Inferior parietal cortex (tissue), 1 donor: ENCODE data around the gene OR51S1.
"Not testable (repeated sequence)": the region's sequence is repeated elsewhere in the genome, so short reads cannot be mapped to it uniquely, and the experiment has no call there.

ENCODE experiments used
- DNase-seq: peaks from one replicate; pipeline ENCODE4 v3.0.0-alpha.2; 2016; ENCODE audit errors: extremely low spot score

The OR51S1 gene, protein sequence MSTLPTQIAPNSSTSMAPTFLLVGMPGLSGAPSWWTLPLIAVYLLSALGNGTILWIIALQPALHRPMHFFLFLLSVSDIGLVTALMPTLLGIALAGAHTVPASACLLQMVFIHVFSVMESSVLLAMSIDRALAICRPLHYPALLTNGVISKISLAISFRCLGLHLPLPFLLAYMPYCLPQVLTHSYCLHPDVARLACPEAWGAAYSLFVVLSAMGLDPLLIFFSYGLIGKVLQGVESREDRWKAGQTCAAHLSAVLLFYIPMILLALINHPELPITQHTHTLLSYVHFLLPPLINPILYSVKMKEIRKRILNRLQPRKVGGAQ

DNA sequence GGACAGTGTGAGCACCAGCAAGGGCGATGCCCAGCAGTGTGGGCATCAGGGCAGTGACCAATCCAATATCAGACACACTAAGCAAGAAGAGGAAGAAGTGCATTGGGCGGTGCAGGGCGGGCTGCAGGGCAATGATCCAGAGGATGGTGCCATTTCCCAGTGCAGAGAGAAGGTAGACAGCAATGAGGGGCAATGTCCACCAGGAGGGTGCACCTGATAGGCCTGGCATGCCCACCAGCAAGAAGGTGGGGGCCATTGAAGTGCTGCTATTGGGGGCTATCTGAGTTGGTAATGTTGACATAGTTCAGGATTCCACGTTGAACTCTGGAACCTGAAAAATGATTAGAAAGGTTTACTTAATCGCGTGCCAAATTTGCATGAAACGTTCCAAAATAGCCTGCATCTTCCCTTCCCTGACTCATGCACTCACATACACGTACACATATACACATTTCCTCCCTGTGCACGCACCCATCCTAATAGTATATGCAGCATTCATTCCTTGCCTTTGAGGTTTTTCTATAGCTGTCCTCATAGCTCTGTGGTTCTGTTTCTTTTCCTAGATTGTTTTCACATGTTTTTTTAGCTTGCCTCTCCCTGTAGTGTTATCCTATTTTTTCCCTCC lies at the start of gene OR51S1:
OR51S1 (minus strand) TSS at position 301 of the 625 bp plus-strand sequence; CDS start at position 301, 0 bp downstream.
- DNase-seq, result no peak

- DNase-seq, result no peak
Measured at GRCh38 chr11:4891996-4892640, 43.1 kb upstream of the OR51S1 start.

DNA sequence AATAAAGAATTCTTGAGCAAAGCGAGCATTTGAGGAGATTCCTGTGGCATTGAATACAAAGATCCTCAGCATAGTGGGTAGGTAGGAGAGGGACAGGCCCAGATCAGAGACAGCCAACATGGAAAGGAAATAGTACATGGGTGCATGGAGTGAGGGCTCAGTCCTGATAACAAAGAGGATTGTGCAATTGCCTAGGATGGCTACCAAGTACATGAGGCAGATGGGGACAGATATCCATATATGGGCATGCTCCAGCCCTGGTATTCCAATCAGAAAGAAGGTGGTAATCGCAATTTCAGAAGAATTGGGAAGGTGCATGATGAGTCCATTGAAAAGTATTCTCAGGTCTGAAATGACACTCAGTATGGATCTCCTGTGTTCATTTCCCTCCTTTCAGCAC lies 41.3 kb upstream of the OR51S1 start:
- no peak for DNase-seq

DNA sequence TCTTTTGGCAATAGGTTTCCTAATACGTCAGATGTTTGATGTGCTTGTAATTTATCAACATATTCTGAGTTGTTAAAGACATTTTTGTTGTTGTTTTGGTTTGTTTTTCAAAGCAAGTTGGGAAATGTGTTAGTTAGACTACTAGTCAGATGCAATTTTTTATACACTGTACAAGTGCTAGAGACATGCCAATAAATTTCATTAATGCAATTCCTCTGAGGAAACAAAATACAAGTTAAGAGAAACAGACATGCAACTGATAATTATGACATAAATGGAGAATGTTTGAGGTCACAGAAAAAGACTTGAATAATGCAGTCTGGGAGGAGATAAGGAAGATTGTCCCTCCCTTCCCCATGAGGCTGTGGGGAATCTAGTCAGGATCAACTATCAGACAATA lies 38.6 kb upstream of the OR51S1 start:
- no peak for DNase-seq

GRCh38 chr11:4886186-4886585 lies 37.2 kb upstream of the OR51S1 start:
- no peak for DNase-seq

DNA sequence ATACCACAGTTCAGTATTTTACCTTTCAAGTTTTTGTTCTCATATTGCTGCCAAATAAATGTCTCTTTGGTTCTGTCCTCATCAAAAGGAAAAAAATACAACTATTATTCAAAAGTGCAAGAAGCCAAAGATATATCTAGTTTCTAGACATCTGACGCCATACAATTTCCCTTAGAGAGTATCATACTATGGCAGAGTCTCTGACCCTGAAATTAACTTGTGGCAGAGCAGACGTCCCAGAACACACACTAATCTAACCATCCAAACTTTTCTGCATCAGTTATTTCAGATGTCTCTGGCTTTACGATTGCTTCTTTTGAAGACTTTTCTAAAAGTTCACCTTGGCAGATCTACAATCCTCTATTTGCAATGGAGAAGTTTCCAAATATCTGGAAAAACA lies 35.4 kb upstream of the OR51S1 start:
- no peak for DNase-seq

DNA sequence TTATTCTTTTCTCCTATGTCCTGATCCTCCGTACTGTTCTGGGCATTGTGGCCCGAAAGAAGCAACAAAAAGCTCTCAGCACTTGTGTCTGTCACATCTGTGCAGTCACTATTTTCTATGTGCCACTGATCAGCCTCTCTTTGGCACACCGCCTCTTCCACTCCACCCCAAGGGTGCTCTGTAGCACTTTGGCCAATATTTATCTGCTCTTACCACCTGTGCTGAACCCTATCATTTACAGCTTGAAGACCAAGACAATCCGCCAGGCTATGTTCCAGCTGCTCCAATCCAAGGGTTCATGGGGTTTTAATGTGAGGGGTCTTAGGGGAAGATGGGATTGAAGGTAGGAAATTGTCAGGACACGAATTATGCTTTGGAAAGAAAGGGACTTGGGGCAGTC lies 33.5 kb upstream of the OR51S1 start:
- no peak for DNase-seq

DNA sequence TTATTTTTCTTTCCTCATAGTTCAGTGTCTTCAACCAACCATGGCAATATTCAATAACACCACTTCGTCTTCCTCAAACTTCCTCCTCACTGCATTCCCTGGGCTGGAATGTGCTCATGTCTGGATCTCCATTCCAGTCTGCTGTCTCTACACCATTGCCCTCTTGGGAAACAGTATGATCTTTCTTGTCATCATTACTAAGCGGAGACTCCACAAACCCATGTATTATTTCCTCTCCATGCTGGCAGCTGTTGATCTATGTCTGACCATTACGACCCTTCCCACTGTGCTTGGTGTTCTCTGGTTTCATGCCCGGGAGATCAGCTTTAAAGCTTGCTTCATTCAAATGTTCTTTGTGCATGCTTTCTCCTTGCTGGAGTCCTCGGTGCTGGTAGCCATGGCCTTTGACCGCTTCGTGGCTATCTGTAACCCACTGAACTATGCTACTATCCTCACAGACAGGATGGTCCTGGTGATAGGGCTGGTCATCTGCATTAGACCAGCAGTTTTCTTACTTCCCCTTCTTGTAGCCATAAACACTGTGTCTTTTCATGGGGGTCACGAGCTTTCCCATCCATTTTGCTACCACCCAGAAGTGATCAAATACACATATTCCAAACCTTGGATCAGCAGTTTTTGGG lies 33.0 kb upstream of the OR51S1 start, which contains the start of gene OR51T1:
OR51T1 (plus strand) TSS at position 41 of the 641 bp plus-strand sequence; CDS start at position 41, 0 bp downstream.
- no peak for DNase-seq

GRCh38 chr11:4881188-4881587 lies 32.2 kb upstream of the OR51S1 start:
- DNase-seq, result no peak

DNA sequence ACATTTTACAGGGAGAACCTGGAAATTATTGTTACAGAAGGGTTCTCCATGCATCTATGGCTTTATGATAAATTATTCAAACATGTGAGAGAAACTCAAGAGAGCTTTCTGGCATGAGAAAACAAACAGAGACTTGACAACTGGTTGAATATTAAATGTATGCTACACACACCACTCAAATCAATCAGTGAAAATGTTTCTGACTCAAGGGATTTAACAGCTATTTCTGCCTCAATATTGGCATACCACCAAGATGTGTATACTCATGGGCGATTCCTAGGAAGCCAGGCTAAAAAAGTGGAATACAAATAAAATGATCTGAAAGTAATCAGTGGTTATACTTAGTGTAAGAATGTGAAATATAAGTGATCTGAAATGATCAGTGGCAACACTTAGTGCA lies 16.8 kb upstream of the OR51S1 start:
- no peak for DNase-seq

GRCh38 chr11:4863876-4864275 lies 14.9 kb upstream of the OR51S1 start:
- no peak for DNase-seq

DNA sequence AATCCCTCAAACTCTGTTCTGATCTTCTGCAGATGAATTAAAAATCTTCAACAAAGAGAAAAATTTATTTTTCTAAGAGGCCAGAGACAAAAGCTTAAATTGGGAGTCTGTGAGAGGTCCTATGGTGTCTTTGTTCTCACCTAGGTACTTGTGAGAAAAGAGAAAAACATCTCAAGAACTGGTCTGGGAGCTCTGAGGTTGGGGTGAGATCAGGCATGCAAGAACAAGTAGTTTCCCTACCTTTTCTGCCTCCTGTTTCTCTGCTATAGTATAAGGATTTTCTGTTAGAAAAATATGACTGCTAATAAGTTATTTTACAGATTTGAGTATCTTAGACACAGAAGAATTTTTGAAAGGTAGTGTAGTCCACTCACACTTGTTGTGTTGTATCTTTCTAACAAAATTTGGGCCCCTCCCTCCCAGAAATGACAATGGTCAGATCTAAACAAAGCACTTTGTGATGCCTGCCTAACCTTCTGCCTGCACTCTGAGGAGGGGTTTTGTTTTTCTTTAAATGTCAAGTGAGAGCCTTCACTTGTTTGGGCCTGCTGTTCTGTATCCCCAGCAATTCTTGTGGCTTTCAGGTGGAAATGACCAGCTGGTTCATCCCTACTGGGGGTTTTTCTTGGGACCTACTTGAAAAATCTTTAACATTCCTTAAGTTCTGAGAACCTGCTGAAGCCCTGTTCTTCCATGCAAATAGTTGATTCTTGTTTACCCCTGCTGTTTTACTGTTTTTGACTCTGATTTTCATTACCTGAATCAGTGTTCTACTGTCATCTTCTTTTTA lies 13.6 kb upstream of the OR51S1 start:
- no peak for DNase-seq

DNA sequence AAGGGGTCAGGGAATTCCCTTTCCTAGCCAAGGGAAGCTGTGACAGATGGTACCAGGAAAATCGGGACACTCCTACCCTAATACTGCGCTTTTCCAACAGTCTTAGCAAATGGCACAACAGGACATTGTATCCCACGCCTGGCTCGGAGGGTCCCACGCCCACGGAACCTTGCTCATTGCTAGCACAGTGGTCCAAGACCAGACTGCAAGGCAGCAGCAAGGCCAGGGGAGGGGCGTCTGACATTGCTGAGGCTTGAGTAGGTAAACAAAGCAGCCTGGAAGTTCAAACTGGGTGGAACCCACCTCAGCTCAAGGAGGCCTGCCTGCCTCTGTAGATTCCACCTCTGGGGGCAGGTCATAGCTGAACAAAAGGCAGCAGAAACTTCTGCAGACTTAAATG lies 5.3 kb upstream of the OR51S1 start:
- DNase-seq, result not testable (repeated sequence)

DNA sequence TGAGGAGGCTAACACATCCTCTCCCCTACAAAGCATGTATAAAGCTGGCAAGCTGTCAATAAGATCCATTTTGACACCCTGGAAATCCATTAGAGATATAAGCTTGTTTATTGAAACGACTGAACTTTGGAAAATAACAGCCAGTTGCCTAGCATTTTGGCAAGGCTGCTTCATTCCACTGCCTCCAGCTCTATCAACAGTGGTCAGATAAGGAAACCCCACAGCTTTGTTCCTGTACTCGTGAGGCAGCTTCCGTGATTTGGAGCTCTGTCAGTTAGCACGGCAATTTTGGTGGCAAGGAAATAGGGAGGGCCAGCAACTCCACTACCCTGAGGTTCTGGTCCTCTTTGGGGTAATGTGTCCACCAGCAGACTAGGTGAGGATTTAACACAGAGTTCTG lies 2.0 kb upstream of the OR51S1 start:
- no peak for DNase-seq

DNA sequence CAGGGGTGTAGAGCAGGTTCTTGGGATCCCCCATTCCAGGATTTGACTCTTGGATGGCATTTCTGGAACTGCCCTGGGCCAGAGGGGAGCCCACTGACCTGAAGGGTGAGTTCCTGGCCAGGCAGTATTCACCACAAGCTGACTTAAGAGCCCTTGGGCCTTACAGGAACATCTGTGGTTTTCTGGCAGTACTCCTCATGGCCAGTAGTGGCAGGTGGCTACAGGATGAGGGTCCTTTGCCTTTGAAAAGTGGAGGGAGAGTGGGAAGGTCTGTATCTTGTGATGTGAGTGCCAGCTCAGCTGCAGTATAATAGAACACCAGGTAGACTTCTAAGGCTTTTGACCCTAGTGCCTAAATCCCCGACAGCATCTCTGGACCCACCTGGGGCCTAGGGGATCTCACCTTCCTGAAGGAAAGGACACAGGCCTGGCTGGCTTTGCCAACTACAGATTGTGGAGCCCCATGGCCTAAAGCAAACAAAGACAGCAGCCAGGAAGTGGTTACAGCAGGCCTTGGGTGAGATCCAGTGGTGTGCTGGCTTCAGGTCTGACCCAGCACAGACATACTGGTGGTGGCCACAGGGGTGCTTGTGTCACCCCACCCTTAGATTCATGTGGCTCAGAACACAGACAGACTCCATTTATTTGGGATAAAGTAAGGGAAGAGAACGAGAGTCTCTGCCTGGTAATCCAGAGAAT lies 9.0 kb downstream of the OR51S1 start:
- DNase-seq, result no peak

DNA sequence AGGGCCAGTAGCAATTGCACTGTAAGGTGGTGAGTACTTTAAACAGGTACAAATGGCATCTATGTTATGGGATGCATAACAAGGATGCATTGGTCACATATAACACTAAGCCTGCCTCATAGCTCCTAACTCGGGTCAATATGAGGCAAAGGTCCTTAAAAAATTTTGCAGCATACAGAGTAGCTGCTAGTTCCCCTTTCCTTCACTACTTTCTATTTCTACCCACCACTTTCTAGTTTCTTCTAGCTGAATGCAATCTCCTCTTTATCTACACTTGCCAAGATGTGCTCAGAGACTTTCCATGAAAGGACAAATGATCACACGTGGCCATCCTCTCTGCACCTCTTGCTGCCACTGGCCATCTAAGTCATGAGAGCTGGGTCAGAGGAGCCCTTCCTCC lies 18.1 kb downstream of the OR51S1 start:
- DNase-seq, result no peak

- DNase-seq, result no peak
Measured at GRCh38 chr11:4830346-4830745, 18.7 kb downstream of the OR51S1 start.

DNA sequence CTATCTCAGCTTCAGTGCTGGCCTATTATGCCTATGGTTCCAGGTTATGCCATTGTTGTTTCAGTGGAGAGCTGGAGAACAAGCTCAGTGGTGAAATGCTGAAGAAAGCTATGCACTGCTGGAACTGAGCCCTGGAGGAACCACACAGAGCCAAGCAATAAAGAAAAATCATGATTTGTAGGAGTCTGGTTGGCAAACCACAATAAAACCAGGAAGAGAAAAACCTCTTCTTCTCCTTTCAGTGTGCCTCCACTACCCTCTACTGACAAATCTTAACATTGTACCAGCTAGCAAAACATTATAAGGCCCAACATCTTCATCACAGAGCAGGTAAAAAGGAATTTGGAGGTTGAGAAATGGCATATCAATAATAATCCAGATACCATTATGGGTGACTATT lies 22.6 kb downstream of the OR51S1 start:
- DNase-seq, result no peak

- no peak for DNase-seq
Measured at GRCh38 chr11:4825132-4825531, 23.9 kb downstream of the OR51S1 start.

- no peak for DNase-seq
Measured at GRCh38 chr11:4821021-4821420, 28.0 kb downstream of the OR51S1 start, which contains the start of gene OR51F2. Gene OR51F2 (plus strand): TSS chr11:4821321. CDS start chr11:4821422, 101 bp downstream.

DNA sequence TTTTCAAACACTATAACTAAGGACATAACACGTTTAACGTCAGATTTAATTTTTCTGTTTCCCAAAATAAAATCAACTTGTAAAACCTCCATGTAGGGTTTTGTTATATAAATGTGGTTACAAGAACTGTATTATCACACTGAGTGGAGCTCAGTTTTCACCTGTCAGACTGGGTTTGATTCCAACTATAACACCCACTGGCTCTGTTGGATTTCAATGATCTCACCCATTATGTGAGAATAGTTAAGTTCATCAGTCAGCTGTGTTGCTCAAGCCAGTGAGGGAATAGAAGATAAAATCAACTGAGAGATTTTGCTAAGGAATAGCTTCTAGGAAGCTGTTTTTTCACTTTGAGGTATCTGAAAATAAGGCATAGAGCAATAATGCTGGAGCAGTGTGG lies 39.8 kb downstream of the OR51S1 start:
- peak; percentile 15 for DNase-seq
